ENCODE results near the gene FXYD4.

The FXYD4 gene

GRCh38 chr10:43343126-43343525 is 28.3 kb upstream of the FXYD4 start:
- DNase-seq (ENCODE audit: low read depth in 2 of 2, low spot score in 1 of 2), result no peak

GRCh38 chr10:43344051-43344450 is 27.4 kb upstream of the FXYD4 start:
- DNase-seq (ENCODE audit: low read depth in 2 of 2, low spot score in 1 of 2), result no peak

- DNase-seq (ENCODE audit: low read depth in 2 of 2, low spot score in 1 of 2), result no peak
Observed at GRCh38 chr10:43347997-43348396, 23.4 kb upstream of the FXYD4 start.

GRCh38 chr10:43348511-43349312 is 22.7 kb upstream of the FXYD4 start:
- DNase-seq (ENCODE audit: low read depth in 2 of 2, low spot score in 1 of 2), result peak; percentile 66 to 71

- DNase-seq (ENCODE audit: low read depth in 2 of 2, low spot score in 1 of 2), result no peak
Observed at GRCh38 chr10:43350156-43350555, 21.3 kb upstream of the FXYD4 start.

- DNase-seq (ENCODE audit: low read depth in 2 of 2, low spot score in 1 of 2), result no peak
Observed at GRCh38 chr10:43350686-43351085, 20.8 kb upstream of the FXYD4 start.

- no peak for DNase-seq (ENCODE audit: low read depth in 2 of 2, low spot score in 1 of 2)
Observed at GRCh38 chr10:43351301-43351700, 20.1 kb upstream of the FXYD4 start.

GRCh38 chr10:43352951-43353350 is 18.5 kb upstream of the FXYD4 start:
- DNase-seq (ENCODE audit: low read depth in 2 of 2, low spot score in 1 of 2), result no peak

GRCh38 chr10:43353495-43354329 is 17.7 kb upstream of the FXYD4 start:
- DNase-seq (ENCODE audit: low read depth in 2 of 2, low spot score in 1 of 2), result no peak

- no peak for DNase-seq (ENCODE audit: low read depth in 2 of 2, low spot score in 1 of 2)
Observed at GRCh38 chr10:43354330-43354635, 17.2 kb upstream of the FXYD4 start.

GRCh38 chr10:43354879-43355380 is 16.5 kb upstream of the FXYD4 start:
- DNase-seq (ENCODE audit: low read depth in 2 of 2, low spot score in 1 of 2), result no peak

GRCh38 chr10:43355749-43356371 is 15.6 kb upstream of the FXYD4 start:
- DNase-seq (ENCODE audit: low read depth in 2 of 2, low spot score in 1 of 2), result no peak

GRCh38 chr10:43360086-43360485 is 11.3 kb upstream of the FXYD4 start:
- no peak for DNase-seq (ENCODE audit: low read depth in 2 of 2, low spot score in 1 of 2)

- no peak for DNase-seq (ENCODE audit: low read depth in 2 of 2, low spot score in 1 of 2)
Observed at GRCh38 chr10:43361547-43362190, 9.8 kb upstream of the FXYD4 start.

GRCh38 chr10:43362191-43362839 is 9.1 kb upstream of the FXYD4 start:
- peak; percentile 90 to 93 for DNase-seq (ENCODE audit: low read depth in 2 of 2, low spot score in 1 of 2)

GRCh38 chr10:43365001-43365400 is 6.4 kb upstream of the FXYD4 start:
- no peak for DNase-seq (ENCODE audit: low read depth in 2 of 2, low spot score in 1 of 2)

- no peak for DNase-seq (ENCODE audit: low read depth in 2 of 2, low spot score in 1 of 2)
Observed at GRCh38 chr10:43369921-43370320, 1.5 kb upstream of the FXYD4 start.

GRCh38 chr10:43370671-43371215 is 693 bp upstream of the FXYD4 start:
- DNase-seq (ENCODE audit: low read depth in 2 of 2, low spot score in 1 of 2), result no peak

GRCh38 chr10:43372765-43373361 is 1.4 kb downstream of the FXYD4 start:
- DNase-seq (ENCODE audit: low read depth in 2 of 2, low spot score in 1 of 2), result no peak

GRCh38 chr10:43373461-43373860 is 2.0 kb downstream of the FXYD4 start:
- DNase-seq (ENCODE audit: low read depth in 2 of 2, low spot score in 1 of 2), result no peak
